MCF 10A (cell line): ENCODE data around the gene AMOTL2. TPM values are rescaled to one million over a fixed set of nuclear protein-coding genes. Genes with fewer than 3 reads are reported as not detected.
A peak's percentile ranks its signal among the peaks of the same experiment; 100 is the strongest.

Experiments
- BruUV-seq: library from RNA; stranded (reverse); fragments of 400-500 nt; replicated peaks from 2 replicates; lab custom pipeline; 2021; lab: Mats Ljungman, UMichigan
- CTCF ChIA-PET: fragments of 300-600 bp; sonication (Branson Sonifier 250); formaldehyde crosslinking; extraction: SDS; loops from one replicate; lab custom pipeline; 2021; ENCODE audit warnings: antibody characterized with exemption, inconsistent platforms; lab: Yijun Ruan, JAX
- POLR2A ChIA-PET: fragments of 300-600, 350-650 bp; sonication (Branson Sonifier 250); formaldehyde crosslinking; extraction: SDS; loops from one replicate; lab custom pipeline; 2020; ENCODE audit warnings: antibody characterized with exemption, inconsistent platforms; lab: Yijun Ruan, JAX
- DNase-seq: peaks from one replicate; pipeline ENCODE4 v3.0.0-alpha.2; 2018; ENCODE audit not compliant: unreplicated experiment
- H3K27ac Mint-ChIP-seq: one replicate; pipeline ENCODE4 v1.8.0; 2022; ENCODE audit warnings: mild to moderate bottlenecking, low read depth, mixed read lengths; ENCODE audit not compliant: unreplicated experiment
- H3K27me3 Mint-ChIP-seq: one replicate; pipeline ENCODE4 v1.8.0; 2022; ENCODE audit warnings: mixed read lengths; ENCODE audit not compliant: insufficient read depth, unreplicated experiment
- H3K36me3 Mint-ChIP-seq: one replicate; pipeline ENCODE4 v1.8.0; 2022; ENCODE audit warnings: mild to moderate bottlenecking, moderate library complexity, mixed read lengths; ENCODE audit not compliant: insufficient read depth, unreplicated experiment
- H3K4me1 Mint-ChIP-seq: one replicate; pipeline ENCODE4 v1.8.0; 2022; ENCODE audit warnings: mixed read lengths; ENCODE audit not compliant: insufficient read depth, unreplicated experiment
- H3K4me3 Mint-ChIP-seq: one replicate; pipeline ENCODE4 v1.8.0; 2022; ENCODE audit warnings: mild to moderate bottlenecking, moderate library complexity, mixed read lengths; ENCODE audit not compliant: unreplicated experiment
- H3K9me3 Mint-ChIP-seq: one replicate; pipeline ENCODE4 v1.8.0; 2022; ENCODE audit warnings: mixed read lengths; ENCODE audit not compliant: unreplicated experiment
- CTCF ChIP-seq: fragments of 200-600 bp; IDR thresholded peaks from one replicate; pipeline ENCODE4 v1.8.0; 2022; ENCODE audit warnings: antibody characterized with exemption, mild to moderate bottlenecking; ENCODE audit not compliant: unreplicated experiment
- intact Hi-C: fragments of 100-400 bp; cut with micrococcal nuclease; formaldehyde crosslinking; loops from 2 replicates; pipeline ENCODE4 v1.14.1; 2022
- total RNA-seq: library from RNA; stranded (reverse); gene quantifications from 2 replicates; pipeline ENCODE4 v1.2.3, GENCODE V29; 2022

Gene AMOTL2
- total RNA-seq, 1 experiment from 2014 or later: 137 TPM

GRCh38 chr3:134318166-134318565 lies 56.1 kb downstream of the AMOTL2 start:
- DNase-seq: no peak
- Mint-ChIP-seq H3K27ac (no peak overlapping the region), H3K9me3 (no peaks in the 10 kb centered on the region), H3K27me3 (no peaks in the 10 kb centered on the region), H3K4me1 (peaks cover 50% of the 10 kb centered on the region), H3K4me3 (no peak overlapping the region), H3K36me3 (no peaks in the 10 kb centered on the region)
- CTCF ChIA-PET: interaction anchor here (0.5 to 1.5 kb wide), 8 partner anchors 9 to 379 kb away, joined by 3 to 7 read pairs (median 3); no protein-coding TSS in a partner anchor
- POLR2A ChIA-PET: interaction anchor here (0.9 to 2.2 kb wide), 6 partner anchors 9 to 167 kb away, joined by 3 to 10 read pairs (median 4); partner anchors contain the start of genes ANAPC13 and CEP63
- no peak for TF ChIP-seq CTCF
- no TSS peak for BruUV-seq
- intact Hi-C loops: no loop called here

GRCh38 chr3:134317106-134317947 lies 56.9 kb downstream of the AMOTL2 start:
- intact Hi-C loops: loop anchor here (1.0 kb wide), 1 partner anchor 10 kb away; no protein-coding TSS in a partner anchor
- CTCF ChIA-PET: interaction anchor here (0.5 to 13.0 kb wide), 12 partner anchors 8 to 378 kb away, joined by 3 to 444 read pairs (median 4); partner anchors contain the start of gene ANAPC13
- Mint-ChIP-seq H3K4me1 (peaks cover 46% of the 10 kb centered on the region), H3K9me3 (no peaks in the 10 kb centered on the region), H3K4me3 (no peak overlapping the region), H3K36me3 (no peaks in the 10 kb centered on the region), H3K27me3 (no peaks in the 10 kb centered on the region), H3K27ac (peak overlapping the region; percentile 42)
- DNase-seq: peak; percentile 78
- TF ChIP-seq CTCF: no peak
- no TSS peak for BruUV-seq
- POLR2A ChIA-PET: interaction anchor here (0.9 to 2.3 kb wide), 7 partner anchors 10 to 168 kb away, joined by 3 to 15 read pairs (median 4); partner anchors contain the start of genes ANAPC13 and CEP63

- intact Hi-C loops: no loop called here
- H3K4me1 Mint-ChIP-seq: peaks cover 47% of the 10 kb centered on the region
- ChIA-PET CTCF (interaction anchor here (0.7 to 13.0 kb wide), 6 partner anchors 16 to 163 kb away, joined by 3 to 444 read pairs (median 4); partner anchors contain the start of gene ANAPC13), POLR2A (interaction anchor here (0.9 to 3.2 kb wide), 10 partner anchors 12 to 170 kb away, joined by 3 to 18 read pairs (median 6); partner anchors contain the start of genes AMOTL2, ANAPC13 and CEP63)
- no peak overlapping the region for H3K4me3 Mint-ChIP-seq
- H3K27ac Mint-ChIP-seq: peak overlapping the region; percentile 21
- no peaks in the 10 kb centered on the region for H3K36me3 Mint-ChIP-seq
- DNase-seq: peak; percentile 84
- TF ChIP-seq CTCF: no peak
- BruUV-seq: no TSS peak
- no peaks in the 10 kb centered on the region for H3K27me3 Mint-ChIP-seq
- no peaks in the 10 kb centered on the region for H3K9me3 Mint-ChIP-seq
Observed at GRCh38 chr3:134315286-134316106, 58.8 kb downstream of the AMOTL2 start.
